NCI-H82 (cell line): ENCODE results near the gene DNAJA1.

Experiments used
- DNase-seq: peaks from one replicate; lab custom pipeline; 2025; lab: John Stamatoyannopoulos, UW

Gene DNAJA1

GRCh38 chr9:33029231-33029786 is 4.2 kb downstream of the DNAJA1 start:
- no peak for DNase-seq

- no peak for DNase-seq
These were observed 5.2 kb downstream of the DNAJA1 start for GRCh38 chr9:33030285-33030684.

GRCh38 chr9:33032292-33032691 is 7.2 kb downstream of the DNAJA1 start:
- DNase-seq, result no peak

- DNase-seq, result no peak
These were observed 7.8 kb downstream of the DNAJA1 start for GRCh38 chr9:33032865-33033264.

- DNase-seq, result no peak
These were observed 15.8 kb downstream of the DNAJA1 start for GRCh38 chr9:33040792-33041431.

- no peak for DNase-seq
These were observed 16.5 kb downstream of the DNAJA1 start for GRCh38 chr9:33041432-33042188.

- DNase-seq, result no peak
These were observed 17.4 kb downstream of the DNAJA1 start for GRCh38 chr9:33042473-33042872.

- peak; percentile 28 for DNase-seq
These were observed 18.6 kb downstream of the DNAJA1 start for GRCh38 chr9:33043671-33044070.

GRCh38 chr9:33044162-33044673 is 19.1 kb downstream of the DNAJA1 start:
- DNase-seq, result peak; percentile 90

GRCh38 chr9:33044677-33045282 is 19.7 kb downstream of the DNAJA1 start:
- peak; percentile 64 for DNase-seq

- DNase-seq, result no peak
These were observed 21.0 kb downstream of the DNAJA1 start for GRCh38 chr9:33046061-33046460.

GRCh38 chr9:33048054-33048465 is 23.0 kb downstream of the DNAJA1 start:
- DNase-seq, result no peak

GRCh38 chr9:33049680-33050361 is 24.7 kb downstream of the DNAJA1 start:
- no peak for DNase-seq

- DNase-seq, result no peak
These were observed 26.1 kb downstream of the DNAJA1 start for GRCh38 chr9:33051144-33051543.

GRCh38 chr9:33065157-33066076 is 40.3 kb downstream of the DNAJA1 start:
- no peak for DNase-seq

- no peak for DNase-seq
These were observed 43.9 kb downstream of the DNAJA1 start for GRCh38 chr9:33068991-33069390.

GRCh38 chr9:33076046-33077004 is 51.3 kb downstream of the DNAJA1 start, which contains the start of gene SMU1:
Gene SMU1 (minus strand): TSS chr9:33076674. CDS start chr9:33076608, 66 bp downstream.
- DNase-seq, result peak; percentile 98

- no peak for DNase-seq
These were observed 55.5 kb downstream of the DNAJA1 start for GRCh38 chr9:33080534-33080933.

- peak; percentile 89 for DNase-seq
These were observed 56.2 kb downstream of the DNAJA1 start for GRCh38 chr9:33081128-33081851.
